ENCODE measurements around the gene BOD1L1. TPM values are rescaled to one million over a fixed set of nuclear protein-coding genes. Genes with fewer than 3 reads are reported as not detected.

The BOD1L1 gene
- total RNA-seq, 1 experiment from 2014 or later: 22.0 TPM

DNA sequence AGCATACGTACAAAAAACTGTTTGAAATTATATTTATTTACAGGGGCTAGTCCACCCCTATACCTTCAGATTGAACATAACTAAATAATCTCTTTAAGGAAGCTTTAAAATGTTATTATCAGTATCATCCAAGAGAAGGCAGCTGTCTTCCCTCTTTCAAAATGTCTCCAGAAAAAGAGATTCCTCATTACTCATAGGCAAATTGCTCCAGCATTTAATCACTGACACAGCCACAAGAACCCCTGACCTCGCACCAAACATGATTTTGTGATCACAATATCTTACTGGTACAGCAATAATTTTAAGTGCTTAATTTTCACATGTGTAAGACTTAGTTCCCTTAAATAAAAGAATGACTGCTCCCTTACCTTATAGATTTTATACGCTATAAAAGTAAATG is 9.7 kb downstream of the BOD1L1 start:
- peaks cover 27% of the 10 kb centered on the region for H3K79me2 ChIP-seq (ENCODE audit: low read length)
- no peaks in the 10 kb centered on the region for H3K9me2 ChIP-seq (replicated peaks; ENCODE audit: low read length)
- H2AFZ ChIP-seq (ENCODE audit: low read length): no peak overlapping the region
- H3K4me1 ChIP-seq (ENCODE audit: insufficient read depth, low read length): no peaks in the 10 kb centered on the region
- POLR2A ChIA-PET (ENCODE audit: unreplicated experiment): no interaction called here
- TF ChIP-seq EZH2phosphoT487 (IDR thresholded peaks at IDR 0.05; ENCODE audit: borderline replicate concordance, low read length) (no peak), EZH2 (IDR thresholded peaks at IDR 0.05; ENCODE audit: low read length, unreplicated experiment) (no peak)
- TF ChIP-seq, protein P1, sequence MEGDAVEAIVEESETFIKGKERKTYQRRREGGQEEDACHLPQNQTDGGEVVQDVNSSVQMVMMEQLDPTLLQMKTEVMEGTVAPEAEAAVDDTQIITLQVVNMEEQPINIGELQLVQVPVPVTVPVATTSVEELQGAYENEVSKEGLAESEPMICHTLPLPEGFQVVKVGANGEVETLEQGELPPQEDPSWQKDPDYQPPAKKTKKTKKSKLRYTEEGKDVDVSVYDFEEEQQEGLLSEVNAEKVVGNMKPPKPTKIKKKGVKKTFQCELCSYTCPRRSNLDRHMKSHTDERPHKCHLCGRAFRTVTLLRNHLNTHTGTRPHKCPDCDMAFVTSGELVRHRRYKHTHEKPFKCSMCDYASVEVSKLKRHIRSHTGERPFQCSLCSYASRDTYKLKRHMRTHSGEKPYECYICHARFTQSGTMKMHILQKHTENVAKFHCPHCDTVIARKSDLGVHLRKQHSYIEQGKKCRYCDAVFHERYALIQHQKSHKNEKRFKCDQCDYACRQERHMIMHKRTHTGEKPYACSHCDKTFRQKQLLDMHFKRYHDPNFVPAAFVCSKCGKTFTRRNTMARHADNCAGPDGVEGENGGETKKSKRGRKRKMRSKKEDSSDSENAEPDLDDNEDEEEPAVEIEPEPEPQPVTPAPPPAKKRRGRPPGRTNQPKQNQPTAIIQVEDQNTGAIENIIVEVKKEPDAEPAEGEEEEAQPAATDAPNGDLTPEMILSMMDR (conservative IDR thresholded peaks at IDR 0.05; ENCODE audit: low read depth, low read length): no peak
- ATAC-seq: no peak
- H3K36me3 ChIP-seq (ENCODE audit: low read depth, low read length): peaks cover 33% of the 10 kb centered on the region
- no peaks in the 10 kb centered on the region for H3K27me3 ChIP-seq (ENCODE audit: low read length)
- H3K4me2 ChIP-seq (ENCODE audit: low read length): no peak overlapping the region
- no peak for DNase-seq
- H3K27ac ChIP-seq (ENCODE audit: low read length): no peak overlapping the region
- H3K4me3 ChIP-seq (ENCODE audit: low read length): no peak overlapping the region
- H4K20me1 ChIP-seq (ENCODE audit: low read length): no peaks in the 10 kb centered on the region
- H3K9me3 ChIP-seq (ENCODE audit: low read length): no peaks in the 10 kb centered on the region
- no peak overlapping the region for H3K9ac ChIP-seq (ENCODE audit: low read length)
- intact Hi-C loops (cut with micrococcal nuclease): no loop called here
- CTCF ChIA-PET: interaction anchor here (0.6 kb wide), 1 partner anchor 22 kb away, joined by 5 read pairs; no protein-coding TSS in a partner anchor
- no peaks in the 10 kb centered on the region for H3F3A ChIP-seq (ENCODE audit: low read length, unreplicated experiment)
- BruUV-seq (replicated peaks): no TSS peak

DNA sequence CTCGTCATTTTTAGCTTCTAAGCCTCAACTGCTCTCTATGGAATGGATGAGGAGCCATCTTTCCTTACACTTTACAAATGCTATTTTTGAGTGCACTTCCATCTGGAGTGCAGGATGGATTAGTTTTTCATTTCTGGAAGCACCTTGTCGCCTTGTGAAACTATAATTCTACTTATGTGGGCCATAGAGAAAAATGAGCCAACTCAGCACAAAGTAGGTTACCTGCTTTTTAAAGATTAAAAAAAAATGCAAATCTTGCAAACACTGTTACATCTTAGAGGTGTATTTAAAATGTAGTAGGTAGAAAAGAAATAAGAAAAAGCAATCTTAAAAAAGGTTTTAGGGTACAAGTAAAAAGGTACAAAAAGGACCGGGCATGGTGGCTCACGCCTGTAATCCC is 10.9 kb downstream of the BOD1L1 start:
- H3K9me2 ChIP-seq (replicated peaks; ENCODE audit: low read length): no peaks in the 10 kb centered on the region
- H3F3A ChIP-seq (ENCODE audit: low read length, unreplicated experiment): no peaks in the 10 kb centered on the region
- no peaks in the 10 kb centered on the region for H4K20me1 ChIP-seq (ENCODE audit: low read length)
- H2AFZ ChIP-seq (ENCODE audit: low read length): no peak overlapping the region
- intact Hi-C loops (cut with micrococcal nuclease): no loop called here
- no peaks in the 10 kb centered on the region for H3K4me1 ChIP-seq (ENCODE audit: insufficient read depth, low read length)
- H3K4me2 ChIP-seq (ENCODE audit: low read length): no peak overlapping the region
- no peak overlapping the region for H3K27ac ChIP-seq (ENCODE audit: low read length)
- no TSS peak for BruUV-seq (replicated peaks)
- no peak overlapping the region for H3K9ac ChIP-seq (ENCODE audit: low read length)
- no peaks in the 10 kb centered on the region for H3K9me3 ChIP-seq (ENCODE audit: low read length)
- ChIA-PET CTCF (no interaction called here), POLR2A (ENCODE audit: unreplicated experiment) (no interaction called here)
- peaks cover 38% of the 10 kb centered on the region for H3K36me3 ChIP-seq (ENCODE audit: low read depth, low read length)
- peaks cover 15% of the 10 kb centered on the region for H3K79me2 ChIP-seq (ENCODE audit: low read length)
- TF ChIP-seq EZH2 (IDR thresholded peaks at IDR 0.05; ENCODE audit: low read length, unreplicated experiment) (no peak), EZH2phosphoT487 (IDR thresholded peaks at IDR 0.05; ENCODE audit: borderline replicate concordance, low read length) (no peak)
- TF ChIP-seq, protein P1 (conservative IDR thresholded peaks at IDR 0.05; ENCODE audit: low read depth, low read length): no peak
- DNase-seq: no peak
- ATAC-seq: no peak
- H3K4me3 ChIP-seq (ENCODE audit: low read length): no peak overlapping the region
- no peaks in the 10 kb centered on the region for H3K27me3 ChIP-seq (ENCODE audit: low read length)

DNA sequence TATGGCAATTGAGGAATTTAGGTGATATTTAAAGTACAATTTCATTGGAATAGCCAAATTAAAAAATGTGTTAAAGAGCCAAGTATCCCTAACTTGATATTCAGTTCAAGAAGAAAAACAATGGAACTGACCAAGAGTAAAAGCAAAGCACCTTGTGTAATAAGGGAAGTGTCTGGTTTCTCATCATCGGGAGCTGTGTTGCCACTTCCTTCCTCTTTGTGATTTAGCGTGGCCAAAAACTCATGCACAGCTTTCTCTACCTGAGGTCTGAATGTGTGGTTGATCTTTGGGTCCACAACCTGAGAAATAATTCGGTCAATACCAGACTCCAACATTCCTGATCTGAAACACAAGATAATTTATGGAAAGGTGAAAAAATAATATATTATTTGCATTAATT is 12.4 kb downstream of the BOD1L1 start:
- TF ChIP-seq EZH2 (IDR thresholded peaks at IDR 0.05; ENCODE audit: low read length, unreplicated experiment): no peak
- no peak for TF ChIP-seq EZH2phosphoT487 (IDR thresholded peaks at IDR 0.05; ENCODE audit: borderline replicate concordance, low read length)
- TF ChIP-seq, protein P1 (conservative IDR thresholded peaks at IDR 0.05; ENCODE audit: low read depth, low read length): no peak
- Histone ChIP-seq H3K4me3 (ENCODE audit: low read length) (no peak overlapping the region), H3K4me1 (ENCODE audit: insufficient read depth, low read length) (no peaks in the 10 kb centered on the region), H3K79me2 (ENCODE audit: low read length) (0 out of 2 replicates have a peak, but pooled peaks cover under 1% of the 10 kb centered on the region), H3K9ac (ENCODE audit: low read length) (no peak overlapping the region), H2AFZ (ENCODE audit: low read length) (no peak overlapping the region), H3K36me3 (ENCODE audit: low read depth, low read length) (peaks cover 51% of the 10 kb centered on the region), H3K27ac (ENCODE audit: low read length) (no peak overlapping the region), H4K20me1 (ENCODE audit: low read length) (no peaks in the 10 kb centered on the region), H3K27me3 (ENCODE audit: low read length) (no peaks in the 10 kb centered on the region), H3F3A (ENCODE audit: low read length, unreplicated experiment) (no peaks in the 10 kb centered on the region), H3K9me2 (replicated peaks; ENCODE audit: low read length) (no peaks in the 10 kb centered on the region), H3K9me3 (ENCODE audit: low read length) (no peaks in the 10 kb centered on the region), H3K4me2 (ENCODE audit: low read length) (no peak overlapping the region)
- no TSS peak for BruUV-seq (replicated peaks)
- ChIA-PET POLR2A (ENCODE audit: unreplicated experiment) (no interaction called here), CTCF (no interaction called here)
- DNase-seq (no peak), ATAC-seq (no peak)
- intact Hi-C loops (cut with micrococcal nuclease): no loop called here

Data from PC-3 (cell line).